Measurements from ENCODE around the gene RPL34.
"Not testable (repeated sequence)": the region's sequence is repeated elsewhere in the genome, so short reads cannot be mapped to it uniquely, and the experiment has no call there.

The RPL34 gene

GRCh38 chr4:108620101-108620932, at the start of gene RPL34:
TSS of gene RPL34 (plus strand) at chr4:108620576. CDS start at chr4:108621960, 1,384 bp downstream.
- peak; percentile 99 for DNase-seq (ENCODE audit: low spot score)

GRCh38 chr4:108570993-108571569, 49.3 kb upstream of the RPL34 start:
- no peak for DNase-seq (ENCODE audit: low spot score)

- no peak for DNase-seq (ENCODE audit: low spot score)
Measured at GRCh38 chr4:108574402-108574801, 46.0 kb upstream of the RPL34 start.

- DNase-seq (ENCODE audit: low spot score): no peak
Measured at GRCh38 chr4:108581083-108581482, 39.3 kb upstream of the RPL34 start.

GRCh38 chr4:108586778-108587177, 33.6 kb upstream of the RPL34 start:
- DNase-seq (ENCODE audit: low spot score): no peak

- DNase-seq (ENCODE audit: low spot score): no peak
Measured at GRCh38 chr4:108588878-108589277, 31.5 kb upstream of the RPL34 start.

- DNase-seq (ENCODE audit: low spot score): no peak
Measured at GRCh38 chr4:108589961-108590360, 30.4 kb upstream of the RPL34 start.

GRCh38 chr4:108590776-108591175, 29.6 kb upstream of the RPL34 start:
- DNase-seq (ENCODE audit: low spot score): no peak

- DNase-seq (ENCODE audit: low spot score): no peak
Measured at GRCh38 chr4:108592674-108592986, 27.7 kb upstream of the RPL34 start.

- DNase-seq (ENCODE audit: low spot score): not testable (repeated sequence)
Measured at GRCh38 chr4:108594296-108594695, 26.1 kb upstream of the RPL34 start.

- DNase-seq (ENCODE audit: low spot score): no peak
Measured at GRCh38 chr4:108596344-108596743, 24.0 kb upstream of the RPL34 start.

GRCh38 chr4:108601106-108601505, 19.3 kb upstream of the RPL34 start:
- no peak for DNase-seq (ENCODE audit: low spot score)

GRCh38 chr4:108601532-108601931, 18.8 kb upstream of the RPL34 start:
- no peak for DNase-seq (ENCODE audit: low spot score)

GRCh38 chr4:108602163-108602562, 18.2 kb upstream of the RPL34 start:
- no peak for DNase-seq (ENCODE audit: low spot score)

GRCh38 chr4:108607079-108607815, 13.1 kb upstream of the RPL34 start:
- DNase-seq (ENCODE audit: low spot score): no peak

GRCh38 chr4:108611365-108611764, 9.0 kb upstream of the RPL34 start:
- DNase-seq (ENCODE audit: low spot score): peak; percentile 50

GRCh38 chr4:108612365-108612764, 8.0 kb upstream of the RPL34 start:
- DNase-seq (ENCODE audit: low spot score): peak; percentile 3

- DNase-seq (ENCODE audit: low spot score): peak; percentile 5
Measured at GRCh38 chr4:108619372-108620100, 840 bp upstream of the RPL34 start.

GRCh38 chr4:108620933-108621905, 843 bp downstream of the RPL34 start:
- DNase-seq (ENCODE audit: low spot score): no peak

- DNase-seq (ENCODE audit: low spot score): no peak
Measured at GRCh38 chr4:108622022-108622421, 1.6 kb downstream of the RPL34 start.

GRCh38 chr4:108622828-108623227, 2.5 kb downstream of the RPL34 start:
- no peak for DNase-seq (ENCODE audit: low spot score)
